Fibroblast of lung (primary cell): ENCODE measurements around the gene NEGR1.

ENCODE experiments used
- CTCF ChIP-seq, 2 donors: IDR thresholded peaks in 1 of 2; conservative IDR thresholded peaks in 1 of 2; 1 replicate in 1 of 2; 2 replicates in 1 of 2; pipeline ENCODE4 v1.5.1; 2011 to 2012; ENCODE audit warnings: low read length in 2 of 2, control low read depth in 1 of 2, inconsistent platforms in 1 of 2, low read depth in 1 of 2, mild to moderate bottlenecking in 1 of 2
- EZH2 ChIP-seq: IDR thresholded peaks from 2 replicates; pipeline ENCODE4 v1.5.1; 2012; ENCODE audit warnings: low read length, control low read depth, mild to moderate bottlenecking; ENCODE audit errors: missing control alignments

GRCh38 chr1:71921935-71922559 is 360.3 kb downstream of the NEGR1 start:
- TF ChIP-seq CTCF (conservative IDR thresholded peaks at IDR 0.05 in 1 of 2, IDR thresholded peaks at IDR 0.05 in 1 of 2; ENCODE audit: low read depth in 1 of 2, low read length in 2 of 2) (no peak), EZH2 (no peak)
